ENCODE data around the gene MBNL1.

Gene MBNL1

DNA sequence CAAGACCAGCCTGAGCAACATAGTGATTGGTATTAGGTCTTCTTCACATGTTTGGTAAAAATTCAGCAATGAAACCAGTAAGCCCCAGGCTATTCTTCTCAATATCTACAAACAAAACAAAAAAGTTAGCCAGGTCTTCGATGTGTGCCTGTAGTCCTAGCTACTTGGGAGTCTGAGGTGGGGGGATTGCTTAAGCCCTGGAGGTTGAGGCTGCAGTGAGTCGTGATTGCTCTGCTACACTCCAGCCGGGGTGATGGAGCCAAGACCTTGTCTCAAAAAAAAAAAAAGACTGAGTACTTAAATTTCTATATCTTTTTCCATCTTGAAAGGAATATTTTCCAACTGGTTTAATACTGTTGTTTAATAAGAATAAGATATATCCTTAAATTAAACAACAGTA lies 106.8 kb downstream of the MBNL1 start:
- DNase-seq (ENCODE audit: low read depth) = peak; percentile 33
- TF ChIP-seq, protein P1, sequence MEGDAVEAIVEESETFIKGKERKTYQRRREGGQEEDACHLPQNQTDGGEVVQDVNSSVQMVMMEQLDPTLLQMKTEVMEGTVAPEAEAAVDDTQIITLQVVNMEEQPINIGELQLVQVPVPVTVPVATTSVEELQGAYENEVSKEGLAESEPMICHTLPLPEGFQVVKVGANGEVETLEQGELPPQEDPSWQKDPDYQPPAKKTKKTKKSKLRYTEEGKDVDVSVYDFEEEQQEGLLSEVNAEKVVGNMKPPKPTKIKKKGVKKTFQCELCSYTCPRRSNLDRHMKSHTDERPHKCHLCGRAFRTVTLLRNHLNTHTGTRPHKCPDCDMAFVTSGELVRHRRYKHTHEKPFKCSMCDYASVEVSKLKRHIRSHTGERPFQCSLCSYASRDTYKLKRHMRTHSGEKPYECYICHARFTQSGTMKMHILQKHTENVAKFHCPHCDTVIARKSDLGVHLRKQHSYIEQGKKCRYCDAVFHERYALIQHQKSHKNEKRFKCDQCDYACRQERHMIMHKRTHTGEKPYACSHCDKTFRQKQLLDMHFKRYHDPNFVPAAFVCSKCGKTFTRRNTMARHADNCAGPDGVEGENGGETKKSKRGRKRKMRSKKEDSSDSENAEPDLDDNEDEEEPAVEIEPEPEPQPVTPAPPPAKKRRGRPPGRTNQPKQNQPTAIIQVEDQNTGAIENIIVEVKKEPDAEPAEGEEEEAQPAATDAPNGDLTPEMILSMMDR (IDR thresholded peaks at IDR 0.05; ENCODE audit: low read length, missing control alignments) = no peak
- H3K4me3 ChIP-seq (replicated peaks; ENCODE audit: low read depth, low read length) = no peak overlapping the region

DNA sequence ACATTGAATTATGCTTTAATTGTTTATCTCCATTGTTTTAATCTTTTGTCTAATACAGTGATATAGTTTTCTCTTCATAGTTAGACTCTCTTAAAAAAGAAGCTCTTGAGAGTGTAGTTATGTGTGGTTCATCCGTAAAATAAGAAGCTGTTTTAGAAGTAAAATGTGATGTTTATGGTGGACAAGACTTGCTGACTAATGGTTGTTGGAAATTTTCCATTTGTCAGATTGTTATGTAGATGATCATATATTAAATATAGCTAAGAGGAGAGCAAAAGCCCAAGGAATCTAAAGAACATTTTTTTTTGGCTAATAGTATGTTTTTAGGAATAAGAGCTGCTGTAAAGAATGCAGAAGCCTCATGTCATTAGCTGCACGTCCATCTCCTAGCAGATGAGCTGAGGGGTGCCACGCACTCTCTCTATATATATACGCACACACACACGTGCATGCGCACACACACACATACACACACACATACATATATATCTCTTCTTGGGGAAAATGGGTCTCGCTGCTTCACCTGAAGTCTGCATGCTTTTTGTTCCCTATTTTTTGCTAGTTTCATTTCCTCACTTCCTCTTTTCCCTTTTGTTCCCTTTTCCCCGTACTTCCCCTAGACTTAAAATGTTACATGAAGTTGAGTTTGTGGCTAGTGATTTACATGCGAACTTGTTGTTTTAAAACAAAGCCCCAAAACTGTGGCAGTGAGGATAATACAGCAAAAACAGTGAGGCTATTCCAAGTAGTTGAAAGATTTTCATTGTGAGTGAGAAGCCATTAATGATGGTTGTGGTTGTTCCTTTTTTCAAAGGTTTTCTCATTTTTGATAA lies 107.8 kb downstream of the MBNL1 start:
- no peak overlapping the region for H3K4me3 ChIP-seq (replicated peaks; ENCODE audit: low read depth, low read length)
- DNase-seq (ENCODE audit: low read depth) = peak; percentile 70
- TF ChIP-seq, protein P1 (IDR thresholded peaks at IDR 0.05; ENCODE audit: low read length, missing control alignments) = no peak

DNA sequence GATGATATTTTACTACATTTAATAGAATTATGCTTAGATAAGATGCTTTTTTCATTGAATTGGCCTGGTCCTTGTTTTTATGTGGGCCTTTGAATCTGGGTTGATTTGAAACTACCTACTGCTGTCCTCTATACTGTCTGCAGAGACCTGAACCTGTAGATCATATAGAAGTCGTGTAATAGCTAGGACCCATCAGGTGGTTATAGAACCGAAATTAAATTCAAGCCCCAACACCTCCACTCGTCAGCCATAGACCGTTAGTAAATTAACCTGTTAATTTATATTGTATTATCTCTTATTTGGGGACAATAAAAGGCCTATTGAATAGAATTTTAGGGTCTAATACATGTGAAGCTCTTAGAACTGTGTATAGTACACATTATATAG lies 108.4 kb downstream of the MBNL1 start:
- DNase-seq (ENCODE audit: low read depth) = no peak
- H3K4me3 ChIP-seq (replicated peaks; ENCODE audit: low read depth, low read length) = no peak overlapping the region
- TF ChIP-seq, protein P1 (IDR thresholded peaks at IDR 0.05; ENCODE audit: low read length, missing control alignments) = no peak

DNA sequence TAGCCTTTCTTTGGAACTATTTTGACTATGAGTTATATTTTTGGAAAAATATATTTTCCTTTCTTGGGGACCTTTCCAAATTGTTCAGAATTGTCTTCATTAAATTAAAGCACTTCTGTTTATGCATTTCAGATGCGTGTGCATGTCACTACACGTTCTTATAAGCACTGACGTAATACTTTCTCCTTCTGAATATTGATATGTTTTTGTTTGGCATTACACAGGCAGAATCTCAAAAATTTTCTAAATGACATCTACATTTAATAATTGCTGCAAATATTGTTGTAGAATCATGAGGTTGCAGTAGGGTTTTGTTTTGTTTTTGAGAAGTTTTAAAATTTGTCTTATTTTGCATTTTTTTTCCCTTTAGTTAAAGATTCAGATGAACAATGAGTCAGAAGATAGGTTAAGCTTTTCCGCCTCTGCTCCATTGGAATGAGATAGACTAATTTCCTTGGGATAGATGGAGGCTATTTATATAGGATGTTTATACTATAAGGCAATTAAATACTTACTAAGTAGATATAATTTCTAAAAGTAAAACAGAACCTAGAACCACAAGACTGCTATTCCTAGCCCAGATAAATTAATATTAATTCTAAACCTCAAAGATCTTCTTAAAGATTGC lies 110.8 kb downstream of the MBNL1 start:
- no peak overlapping the region for H3K4me3 ChIP-seq (replicated peaks; ENCODE audit: low read depth, low read length)
- DNase-seq (ENCODE audit: low read depth) = no peak
- TF ChIP-seq, protein P1 (IDR thresholded peaks at IDR 0.05; ENCODE audit: low read length, missing control alignments) = no peak

DNA sequence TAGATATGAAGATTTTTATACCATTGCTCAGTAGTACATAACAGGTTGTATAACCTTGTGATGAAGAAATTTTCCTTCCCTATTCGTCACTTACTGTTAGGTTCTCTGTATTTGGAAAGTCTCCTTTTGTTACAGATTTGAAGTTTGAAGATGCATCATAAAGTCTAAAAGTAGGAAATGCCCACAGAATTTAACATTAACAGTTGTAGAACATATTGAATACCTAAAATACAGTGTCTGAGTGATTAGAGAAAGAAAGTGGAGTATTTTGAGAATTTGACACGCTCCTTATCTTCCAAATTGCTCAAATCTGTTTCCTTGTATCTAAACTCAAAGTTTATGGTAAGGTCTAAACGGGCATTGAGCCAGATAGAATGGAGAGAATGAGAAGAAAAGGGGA lies 111.3 kb downstream of the MBNL1 start:
- TF ChIP-seq, protein P1 (IDR thresholded peaks at IDR 0.05; ENCODE audit: low read length, missing control alignments) = no peak

DNA sequence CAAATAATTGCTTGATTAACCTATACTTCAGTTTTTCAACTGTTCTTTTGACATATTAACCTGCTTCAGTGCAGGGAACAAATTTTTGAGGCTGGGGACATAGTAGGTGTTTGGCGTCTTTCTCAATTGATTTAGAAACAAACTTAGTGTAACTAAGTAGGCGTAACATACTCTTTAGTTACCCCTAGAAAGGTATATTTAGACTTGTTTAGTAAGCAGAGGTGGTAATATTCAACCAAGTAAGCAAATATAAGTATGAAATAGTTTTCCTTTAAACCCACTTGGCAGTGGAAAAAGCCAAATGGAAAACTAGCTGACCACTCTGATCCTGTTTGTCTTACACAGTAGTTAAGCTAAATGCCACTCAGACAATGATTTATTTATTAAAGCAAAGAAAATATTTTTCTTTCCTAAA lies 113.2 kb downstream of the MBNL1 start:
- DNase-seq (ENCODE audit: low read depth) = no peak
- TF ChIP-seq, protein P1 (IDR thresholded peaks at IDR 0.05; ENCODE audit: low read length, missing control alignments) = no peak
- H3K4me3 ChIP-seq (replicated peaks; ENCODE audit: low read depth, low read length) = peak overlapping the region; percentile 39

More for the DNA sequence above, 111.3 kb downstream of the MBNL1 start:
- H3K4me3 ChIP-seq (replicated peaks; ENCODE audit: low read depth, low read length) = no peak overlapping the region
- DNase-seq (ENCODE audit: low read depth) = no peak

All from fibroblast of pulmonary artery (primary cell).